H9 (cell line): ENCODE measurements around the gene GNA12. TPM values are rescaled to one million over a fixed set of nuclear protein-coding genes. Genes with fewer than 3 reads are reported as not detected.

Experiments used
- DNase-seq: peaks from one replicate; pipeline ENCODE4 v3.0.0-alpha.2; 2017
- H2AFZ ChIP-seq: one replicate; pipeline ENCODE4 v1.6.1; 2013; ENCODE audit warnings: mild to moderate bottlenecking, low read length, control low read depth, moderate library complexity
- H2AK5ac ChIP-seq: 2 replicates; pipeline ENCODE4 v1.6.1; 2013; ENCODE audit warnings: low read length, control low read depth, mixed read lengths; ENCODE audit not compliant: insufficient read length
- H2BK120ac ChIP-seq: one replicate; pipeline ENCODE4 v1.6.1; 2013; ENCODE audit warnings: low read depth, mild to moderate bottlenecking, low read length, control low read depth, inconsistent platforms; ENCODE audit not compliant: poor library complexity, severe bottlenecking
- H2BK12ac ChIP-seq: 2 replicates; pipeline ENCODE4 v1.6.1; 2013; ENCODE audit warnings: low read length, control low read depth, mixed read lengths, low read depth; ENCODE audit not compliant: insufficient read length
- H2BK15ac ChIP-seq: 2 replicates; pipeline ENCODE4 v1.6.1; 2013; ENCODE audit warnings: low read depth, low read length, control low read depth
- H2BK20ac ChIP-seq: one replicate; pipeline ENCODE4 v1.6.1; 2013; ENCODE audit warnings: low read depth, mild to moderate bottlenecking, low read length, control low read depth, inconsistent platforms; ENCODE audit not compliant: poor library complexity, severe bottlenecking
- H2BK5ac ChIP-seq: 2 replicates; pipeline ENCODE4 v1.6.1; 2013; ENCODE audit warnings: low read length, control low read depth, mixed read lengths; ENCODE audit not compliant: insufficient read length
- H3K14ac ChIP-seq: 2 replicates; pipeline ENCODE4 v1.6.1; 2013; ENCODE audit warnings: low read length, control low read depth; ENCODE audit not compliant: insufficient read depth
- H3K18ac ChIP-seq: 2 replicates; pipeline ENCODE4 v1.6.1; 2013; ENCODE audit warnings: low read depth, mild to moderate bottlenecking, mixed read lengths, low read length, control low read depth; ENCODE audit not compliant: insufficient read length
- H3K23ac ChIP-seq: 2 replicates; pipeline ENCODE4 v1.6.1; 2013; ENCODE audit warnings: low read length, control low read depth, mixed read lengths, low read depth; ENCODE audit not compliant: insufficient read length
- H3K23me2 ChIP-seq: 2 replicates; pipeline ENCODE4 v1.6.1; 2013; ENCODE audit warnings: low read depth, mild to moderate bottlenecking, mixed read lengths, low read length, control low read depth; ENCODE audit not compliant: insufficient read length, poor library complexity, severe bottlenecking
- H3K27ac ChIP-seq: 2 replicates; pipeline ENCODE4 v1.5.1; 2013; ENCODE audit warnings: low read length, control low read depth, mixed read lengths, low read depth; ENCODE audit not compliant: insufficient read length
- H3K27me3 ChIP-seq: 2 replicates; pipeline ENCODE4 v1.6.1; 2013; ENCODE audit warnings: low read length, control low read depth, inconsistent platforms; ENCODE audit not compliant: insufficient read depth
- H3K4ac ChIP-seq: 2 replicates; pipeline ENCODE4 v1.6.1; 2013; ENCODE audit warnings: low read depth, mild to moderate bottlenecking, control low read depth, inconsistent platforms, low read length, moderate library complexity
- H3K4me1 ChIP-seq: 2 replicates; pipeline ENCODE4 v1.6.1; 2013; ENCODE audit warnings: low read length, control low read depth, inconsistent platforms; ENCODE audit not compliant: insufficient read depth
- H3K4me2 ChIP-seq: 2 replicates; pipeline ENCODE4 v1.6.1; 2013; ENCODE audit warnings: low read length, control low read depth, mixed read lengths; ENCODE audit not compliant: insufficient read length, insufficient read depth
- H3K56ac ChIP-seq: 2 replicates; pipeline ENCODE4 v1.6.1; 2013; ENCODE audit warnings: low read depth, mild to moderate bottlenecking, mixed read lengths, low read length, control low read depth; ENCODE audit not compliant: insufficient read length
- H3K79me1 ChIP-seq: 2 replicates; pipeline ENCODE4 v1.6.1; 2013; ENCODE audit warnings: low read depth, mild to moderate bottlenecking, moderate library complexity, low read length, control low read depth, inconsistent platforms; ENCODE audit not compliant: insufficient read depth, poor library complexity, severe bottlenecking
- H3K79me2 ChIP-seq: 2 replicates; pipeline ENCODE4 v1.6.1; 2013; ENCODE audit warnings: low read length, control low read depth, inconsistent platforms; ENCODE audit not compliant: insufficient read depth
- H3K9ac ChIP-seq: 2 replicates; pipeline ENCODE4 v1.6.1; 2013; ENCODE audit warnings: low read length, control low read depth, mixed read lengths; ENCODE audit not compliant: insufficient read length; ENCODE audit errors: extremely low read depth
- H3K9me3 ChIP-seq: one replicate; pipeline ENCODE4 v1.6.1; 2013; ENCODE audit warnings: low read depth, low read length, inconsistent platforms; ENCODE audit not compliant: control insufficient read depth
- H3T11ph ChIP-seq: one replicate; pipeline ENCODE4 v1.6.1; 2013; ENCODE audit warnings: mild to moderate bottlenecking, low read length, control low read depth, inconsistent platforms
- H4K20me1 ChIP-seq: one replicate; pipeline ENCODE4 v1.6.1; 2013; ENCODE audit not compliant: control insufficient read depth, insufficient read length, insufficient read depth
- H4K5ac ChIP-seq: 2 replicates; pipeline ENCODE4 v1.6.1; 2013; ENCODE audit warnings: low read depth, mild to moderate bottlenecking, mixed read lengths, low read length, control low read depth; ENCODE audit not compliant: insufficient read length
- H4K8ac ChIP-seq: replicated peaks from 2 replicates; pipeline ENCODE4 v1.6.1; 2013; ENCODE audit warnings: low read length, control low read depth, mixed read lengths, low read depth; ENCODE audit not compliant: insufficient read length
- H4K91ac ChIP-seq: 2 replicates; pipeline ENCODE4 v1.6.1; 2013; ENCODE audit warnings: low read depth, mild to moderate bottlenecking, moderate library complexity, mixed read lengths, low read length, control low read depth; ENCODE audit not compliant: insufficient read length
- H3K27ac Mint-ChIP-seq, 3 experiments: 2 replicates in 2 of 3; 3 replicates in 1 of 3; pipeline ENCODE4 v1.8.0; 2020 to 2021; ENCODE audit warnings: mixed read lengths in 3 of 3, mild to moderate bottlenecking in 1 of 3, moderate library complexity in 1 of 3
- H3K27me3 Mint-ChIP-seq: 2 replicates; pipeline ENCODE4 v1.8.0; 2021; ENCODE audit warnings: low read depth, mild to moderate bottlenecking, moderate library complexity, mixed read lengths
- H3K36me3 Mint-ChIP-seq, 3 experiments: 2 replicates in 2 of 3; 3 replicates in 1 of 3; pipeline ENCODE4 v1.8.0; 2020 to 2021; ENCODE audit warnings: low read depth in 3 of 3, mixed read lengths in 3 of 3; ENCODE audit not compliant: insufficient read depth in 1 of 3
- H3K4me1 Mint-ChIP-seq, 2 experiments: 2 replicates each; pipeline ENCODE4 v1.8.0; 2020; ENCODE audit warnings: mixed read lengths in 2 of 2
- H3K4me3 Mint-ChIP-seq, 2 experiments: 2 replicates in 1 of 2; 3 replicates in 1 of 2; pipeline ENCODE4 v1.8.0; 2020 to 2021; ENCODE audit warnings: mild to moderate bottlenecking in 2 of 2, mixed read lengths in 2 of 2, moderate library complexity in 1 of 2
- H3K9me3 Mint-ChIP-seq, 2 experiments: 2 replicates in 1 of 2; 3 replicates in 1 of 2; pipeline ENCODE4 v1.8.0; 2020; ENCODE audit warnings: mild to moderate bottlenecking in 2 of 2, mixed read lengths in 2 of 2, moderate library complexity in 1 of 2
- WGBS: extraction: QIAGEN DNeasy Blood & Tissue Kit; methylation state at CpG from one replicate; pipeline ENCODE4 v1.1.7; 2013; ENCODE audit warnings: missing lambda C conversion rate, low lambda C conversion rate, mixed read lengths; ENCODE audit not compliant: insufficient read length; ENCODE audit errors: extremely low coverage; 5-methylcytosine and 5-hydroxymethylcytosine counted together
- total RNA-seq: library from RNA; stranded (reverse); gene quantifications from 2 replicates; pipeline ENCODE4 v1.2.1, GENCODE V29; 2021
- TF ChIP-seq, protein P1 (sequence below): fragments of 200-600 bp; sonication (generic); conservative IDR thresholded peaks from 3 replicates; pipeline ENCODE4 v1.8.0; 2021; ENCODE audit warnings: antibody characterized with exemption, mild to moderate bottlenecking

The GNA12 gene
- total RNA-seq, 1 experiment from 2014 or later, result 60.2 TPM

DNA sequence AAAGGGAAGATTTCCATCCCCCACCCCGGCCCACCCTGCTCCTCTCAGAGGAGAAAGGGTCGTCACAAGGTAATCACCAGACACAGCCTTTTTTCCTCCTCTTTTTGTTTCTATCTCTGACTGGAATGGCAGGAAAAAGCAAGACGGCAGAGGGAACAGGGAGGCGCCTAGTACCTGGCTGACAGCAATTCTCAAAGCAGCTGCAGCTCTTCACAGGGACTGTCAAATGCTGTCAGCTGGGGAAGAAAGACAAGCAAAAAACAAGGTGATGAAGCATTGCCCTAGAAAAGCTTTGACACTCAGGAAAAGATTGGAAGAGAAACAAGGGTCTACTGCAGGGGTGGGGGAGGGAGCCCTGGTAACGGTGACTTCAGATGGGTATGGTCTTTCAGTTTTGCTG, 52.7 kb downstream of the GNA12 start:
- H3K14ac ChIP-seq, result no peak overlapping the region
- H3K9me3 ChIP-seq, result no peaks in the 10 kb centered on the region
- WGBS, result no CpG with 5 or more reads among the region's 5 CpGs
- no peak overlapping the region for H3K4ac ChIP-seq
- no peak overlapping the region for H3K4me3 Mint-ChIP-seq
- no peak overlapping the region for H2BK15ac ChIP-seq
- H4K91ac ChIP-seq, result no peak overlapping the region
- no peak overlapping the region for H2BK120ac ChIP-seq
- peaks cover 36 to 65% (median 58%) of the 10 kb centered on the region in 3 experiments; a peak in 6 of 7 replicates for H3K36me3 Mint-ChIP-seq
- no peaks in the 10 kb centered on the region for H3K79me1 ChIP-seq
- H4K20me1 ChIP-seq, result no peaks in the 10 kb centered on the region
- H3K4me2 ChIP-seq, result no peak overlapping the region
- no peaks in the 10 kb centered on the region for H3K9me3 Mint-ChIP-seq
- H3K4me1 Mint-ChIP-seq, result peaks cover 2 to 4% of the 10 kb centered on the region in 2 experiments; a peak in 2 of 4 replicates
- H4K5ac ChIP-seq, result no peak overlapping the region
- no peak overlapping the region for H3K18ac ChIP-seq
- H3K23me2 ChIP-seq, result no peaks in the 10 kb centered on the region
- H3K79me2 ChIP-seq, result peaks cover 6% of the 10 kb centered on the region; the same call in 1 of the 2 replicates
- H2BK5ac ChIP-seq, result no peak overlapping the region
- no peak overlapping the region for H4K8ac ChIP-seq
- TF ChIP-seq, protein P1, sequence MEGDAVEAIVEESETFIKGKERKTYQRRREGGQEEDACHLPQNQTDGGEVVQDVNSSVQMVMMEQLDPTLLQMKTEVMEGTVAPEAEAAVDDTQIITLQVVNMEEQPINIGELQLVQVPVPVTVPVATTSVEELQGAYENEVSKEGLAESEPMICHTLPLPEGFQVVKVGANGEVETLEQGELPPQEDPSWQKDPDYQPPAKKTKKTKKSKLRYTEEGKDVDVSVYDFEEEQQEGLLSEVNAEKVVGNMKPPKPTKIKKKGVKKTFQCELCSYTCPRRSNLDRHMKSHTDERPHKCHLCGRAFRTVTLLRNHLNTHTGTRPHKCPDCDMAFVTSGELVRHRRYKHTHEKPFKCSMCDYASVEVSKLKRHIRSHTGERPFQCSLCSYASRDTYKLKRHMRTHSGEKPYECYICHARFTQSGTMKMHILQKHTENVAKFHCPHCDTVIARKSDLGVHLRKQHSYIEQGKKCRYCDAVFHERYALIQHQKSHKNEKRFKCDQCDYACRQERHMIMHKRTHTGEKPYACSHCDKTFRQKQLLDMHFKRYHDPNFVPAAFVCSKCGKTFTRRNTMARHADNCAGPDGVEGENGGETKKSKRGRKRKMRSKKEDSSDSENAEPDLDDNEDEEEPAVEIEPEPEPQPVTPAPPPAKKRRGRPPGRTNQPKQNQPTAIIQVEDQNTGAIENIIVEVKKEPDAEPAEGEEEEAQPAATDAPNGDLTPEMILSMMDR, result no peak
- no peak overlapping the region for H3K23ac ChIP-seq
- no peaks in the 10 kb centered on the region for H3K4me1 ChIP-seq
- no peak overlapping the region for H3K56ac ChIP-seq
- H3K9ac ChIP-seq, result no peak overlapping the region
- no peak overlapping the region for H2AK5ac ChIP-seq
- no peaks in the 10 kb centered on the region for H3K27me3 Mint-ChIP-seq
- H2AFZ ChIP-seq, result no peak overlapping the region
- H3K27ac Mint-ChIP-seq, result peak overlapping the region in 1 of 3 experiments; percentile 82; a peak in 2 of 7 replicates
- DNase-seq, result no peak
- no peaks in the 10 kb centered on the region for H3K27me3 ChIP-seq
- H3K27ac ChIP-seq, result no peak overlapping the region
- H2BK12ac ChIP-seq, result no peak overlapping the region
- H3T11ph ChIP-seq, result no peak overlapping the region
- H2BK20ac ChIP-seq, result no peak overlapping the region
